ENCODE measurements around the gene NFATC2.

- TF ChIP-seq ZNF274 (IDR thresholded peaks at IDR 0.05; ENCODE audit: low read depth, low read length): no peak
- no peak for TF ChIP-seq SUZ12 (IDR thresholded peaks at IDR 0.05; ENCODE audit: extremely low read depth, insufficient read depth, insufficient read length)
Observed at GRCh38 chr20:51462566-51463276, 79.8 kb downstream of the NFATC2 start.

Measured in NT2/D1 (cell line).